Mesenchymal stem cell (in vitro differentiated cells and primary cell): ENCODE measurements around the gene PTPN9. TPM values are rescaled to one million over a fixed set of nuclear protein-coding genes. Genes with fewer than 3 reads are reported as not detected.

Source experiments
- small RNA-seq: library from polyadenylated mRNA; stranded (forward); fragments of <200 nt; extraction: miRNeasy Mini kit (QIAGEN cat#:217004); gene quantifications from one replicate; pipeline ENCODE3, GENCODE V24; 2013; ENCODE audit warnings: low read depth

Gene PTPN9

Small RNA genes lying within 50 kb of the gene (small RNA-seq; reads per million reads assigned to genes)
- gene AC105036.1 (not detected), gene AC105036.2 (not detected)
